HL-60 (cell line): ENCODE data around the gene STAB2.

ENCODE experiments used
- DNase-seq, 2 experiments: peaks; one replicate each; pipeline ENCODE4 v3.0.0-alpha.2; 2010 to 2020; ENCODE audit warnings: low read depth in 1 of 2, low spot score in 1 of 2
- H3K27ac ChIP-seq: fragments of 250-450 bp; sonication (Bioruptor Pico); replicated peaks from 2 replicates; pipeline ENCODE4 v1.5.1; 2020; ENCODE audit warnings: mild to moderate bottlenecking, moderate library complexity
- H3K27me3 ChIP-seq: fragments of 250-450 bp; sonication (Bioruptor Pico); 2 replicates; pipeline ENCODE4 v1.5.1; 2021; ENCODE audit warnings: mild to moderate bottlenecking, moderate library complexity; ENCODE audit not compliant: insufficient read depth, poor library complexity, severe bottlenecking
- H3K4me3 ChIP-seq: replicated peaks from 2 replicates; pipeline ENCODE4 v1.5.1; 2011; ENCODE audit warnings: mild to moderate bottlenecking, control low read depth, low read length; ENCODE audit not compliant: insufficient read depth
- CTCF ChIP-seq: IDR thresholded peaks from one replicate; pipeline ENCODE4 v1.5.1; 2011; ENCODE audit warnings: low read length, control low read depth, inconsistent platforms; ENCODE audit not compliant: insufficient read depth
- GABPA ChIP-seq: IDR thresholded peaks from 2 replicates; pipeline ENCODE4 v1.6.1; 2012; ENCODE audit warnings: low read depth
- POLR2AphosphoS5 ChIP-seq: IDR thresholded peaks from 2 replicates; pipeline ENCODE4 v1.6.1; 2012; ENCODE audit warnings: low read depth
- REST ChIP-seq: IDR thresholded peaks from 2 replicates; pipeline ENCODE4 v1.6.1; 2012; ENCODE audit warnings: low read depth; ENCODE audit not compliant: insufficient replicate concordance
- SPI1 ChIP-seq: IDR thresholded peaks from 2 replicates; pipeline ENCODE4 v1.6.1; 2012; ENCODE audit warnings: low read depth, mild to moderate bottlenecking, borderline replicate concordance

Gene STAB2

GRCh38 chr12:103811791-103812190 lies 224.7 kb downstream of the STAB2 start:
- Histone ChIP-seq H3K4me3 (no peak overlapping the region), H3K27me3 (no peaks in the 10 kb centered on the region), H3K27ac (no peak overlapping the region)
- DNase-seq: no peak
- no peak for TF ChIP-seq POLR2AphosphoS5
- no peak for TF ChIP-seq SPI1
- TF ChIP-seq REST: no peak
- no peak for TF ChIP-seq GABPA
- TF ChIP-seq CTCF: no peak

GRCh38 chr12:103812789-103813188 lies 225.7 kb downstream of the STAB2 start:
- no peak overlapping the region for H3K27ac ChIP-seq
- no peak overlapping the region for H3K4me3 ChIP-seq
- TF ChIP-seq REST (no peak), POLR2AphosphoS5 (no peak), GABPA (no peak), SPI1 (no peak), CTCF (no peak)
- H3K27me3 ChIP-seq: no peaks in the 10 kb centered on the region
- no peak for DNase-seq

- DNase-seq: no peak
- no peak for TF ChIP-seq GABPA
- no peak for TF ChIP-seq REST
- Histone ChIP-seq H3K4me3 (no peak overlapping the region), H3K27me3 (no peaks in the 10 kb centered on the region), H3K27ac (no peak overlapping the region)
Observed at GRCh38 chr12:103813426-103813825, 226.4 kb downstream of the STAB2 start.

- Histone ChIP-seq H3K4me3 (no peak overlapping the region), H3K27ac (no peak overlapping the region), H3K27me3 (no peaks in the 10 kb centered on the region)
- no peak for TF ChIP-seq REST
- no peak for TF ChIP-seq SPI1
- TF ChIP-seq GABPA: no peak
- no peak for TF ChIP-seq CTCF
- no peak for TF ChIP-seq POLR2AphosphoS5
- DNase-seq: no peak
Observed at GRCh38 chr12:103813949-103814348, 226.9 kb downstream of the STAB2 start.
